ENCODE results near the gene BAZ2B. TPM values are rescaled to one million over a fixed set of nuclear protein-coding genes. Genes with fewer than 3 reads are reported as not detected.

BAZ2B gene
- total and polyA plus RNA-seq, 2 of the 13 experiments (the other 11 are each of a cell fraction or from before 2014, with no cell fraction given): 14.0 to 15.1 TPM

DNA sequence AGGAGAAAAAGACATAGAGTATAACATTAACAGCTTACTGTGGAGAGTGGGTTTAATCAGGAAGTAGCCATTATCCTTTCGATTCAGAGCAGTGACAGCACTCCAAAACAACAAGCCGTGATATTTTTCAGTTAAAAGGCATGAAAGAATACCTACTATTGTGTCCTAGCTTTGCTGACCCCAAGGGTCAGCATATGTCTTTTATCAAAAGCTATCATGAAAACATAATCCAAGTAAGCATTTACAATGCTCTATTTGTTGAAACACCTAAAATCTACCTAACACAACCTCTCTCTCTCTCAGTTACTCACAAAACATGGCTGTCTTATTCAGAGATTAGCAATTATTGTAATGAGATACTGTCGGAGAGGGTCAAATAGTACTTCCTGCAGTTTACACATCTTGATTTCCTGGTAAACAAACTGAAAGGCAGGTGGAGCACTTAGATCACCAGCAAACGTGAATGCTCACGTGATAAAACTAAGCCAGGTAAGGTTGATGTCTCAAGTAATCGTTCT lies 100.0 kb downstream of the BAZ2B start (continued):
- TF ChIP-seq IKZF5 (CRISPR knock-in tag; IDR thresholded peaks at IDR 0.05): no peak
- TF ChIP-seq ZNF121 (CRISPR knock-in tag; IDR thresholded peaks at IDR 0.05): no peak
- peak; percentile 64; the same call in 1 of the 2 replicates for TF ChIP-seq ELF4 (CRISPR knock-in tag; IDR thresholded peaks at IDR 0.05; ENCODE audit: borderline replicate concordance)
- TF ChIP-seq ZBTB20 (CRISPR knock-in tag; IDR thresholded peaks at IDR 0.05; ENCODE audit: borderline replicate concordance, low read depth): no peak
- no peak for TF ChIP-seq ZNF564 (CRISPR knock-in tag; IDR thresholded peaks at IDR 0.05)
- no peak for TF ChIP-seq NR2F6 (IDR thresholded peaks at IDR 0.05)
- no peak for TF ChIP-seq NR2F6 (CRISPR knock-in tag; IDR thresholded peaks at IDR 0.05)
- TF ChIP-seq, protein P1, sequence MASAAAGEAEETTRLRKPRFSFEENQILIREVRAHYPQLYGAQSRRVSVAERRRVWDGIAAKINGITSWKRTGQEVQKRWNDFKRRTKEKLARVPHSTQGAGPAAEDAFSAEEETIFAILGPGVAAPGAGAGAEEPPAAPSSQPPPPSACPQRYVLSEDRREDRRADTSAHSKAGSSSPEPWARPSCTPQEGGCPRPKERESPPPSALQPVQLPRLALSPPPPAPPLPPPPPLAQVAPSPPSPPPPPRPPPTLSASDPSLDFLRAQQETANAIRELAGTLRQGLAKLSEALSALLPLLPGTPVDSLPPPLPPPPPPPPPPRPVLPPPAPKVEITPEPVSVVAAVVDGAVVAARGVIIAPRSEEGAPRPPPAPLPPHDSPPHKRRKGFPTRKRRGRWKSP (CRISPR knock-in tag; IDR thresholded peaks at IDR 0.05): no peak
- TF ChIP-seq YY1 (IDR thresholded peaks at IDR 0.05; ENCODE audit: insufficient read depth, insufficient replicate concordance, low read depth, low read length): peak; percentile 59
- no peak for TF ChIP-seq ZNF543 (CRISPR knock-in tag; IDR thresholded peaks at IDR 0.05)
- TF ChIP-seq FOXA1 (IDR thresholded peaks at IDR 0.05): no peak
- 0 out of 2 replicates have a peak, but pooled peaks have one; percentile 22 for TF ChIP-seq FOXA1 (CRISPR knock-in tag; IDR thresholded peaks at IDR 0.05)
- no peak for TF ChIP-seq RBM39 (IDR thresholded peaks at IDR 0.05; ENCODE audit: low read depth, low read length, poor library complexity, severe bottlenecking)
- TF ChIP-seq ZMYM4 (CRISPR knock-in tag; IDR thresholded peaks at IDR 0.05): peak; percentile 33; the same call in 1 of the 2 replicates
- no peak for TF ChIP-seq SIN3B (IDR thresholded peaks at IDR 0.05; ENCODE audit: low read length)
- no peak for TF ChIP-seq AGO2 (optimal IDR thresholded peaks at IDR 0.05; ENCODE audit: low read depth, low read length)
- TF ChIP-seq NR2C2 (CRISPR knock-in tag; IDR thresholded peaks at IDR 0.05; ENCODE audit: borderline replicate concordance): peak; percentile 84
- no peak for TF ChIP-seq SNAPC5 (CRISPR knock-in tag; IDR thresholded peaks at IDR 0.05; ENCODE audit: borderline replicate concordance)
- 0 out of 2 replicates have a peak, but pooled peaks have one; percentile 8 for TF ChIP-seq STAG1 (CRISPR knock-in tag; IDR thresholded peaks at IDR 0.05)
- no peak for TF ChIP-seq PRMT3 (CRISPR knock-in tag; IDR thresholded peaks at IDR 0.05; ENCODE audit: borderline replicate concordance, low read depth)
- TF ChIP-seq, protein P2, sequence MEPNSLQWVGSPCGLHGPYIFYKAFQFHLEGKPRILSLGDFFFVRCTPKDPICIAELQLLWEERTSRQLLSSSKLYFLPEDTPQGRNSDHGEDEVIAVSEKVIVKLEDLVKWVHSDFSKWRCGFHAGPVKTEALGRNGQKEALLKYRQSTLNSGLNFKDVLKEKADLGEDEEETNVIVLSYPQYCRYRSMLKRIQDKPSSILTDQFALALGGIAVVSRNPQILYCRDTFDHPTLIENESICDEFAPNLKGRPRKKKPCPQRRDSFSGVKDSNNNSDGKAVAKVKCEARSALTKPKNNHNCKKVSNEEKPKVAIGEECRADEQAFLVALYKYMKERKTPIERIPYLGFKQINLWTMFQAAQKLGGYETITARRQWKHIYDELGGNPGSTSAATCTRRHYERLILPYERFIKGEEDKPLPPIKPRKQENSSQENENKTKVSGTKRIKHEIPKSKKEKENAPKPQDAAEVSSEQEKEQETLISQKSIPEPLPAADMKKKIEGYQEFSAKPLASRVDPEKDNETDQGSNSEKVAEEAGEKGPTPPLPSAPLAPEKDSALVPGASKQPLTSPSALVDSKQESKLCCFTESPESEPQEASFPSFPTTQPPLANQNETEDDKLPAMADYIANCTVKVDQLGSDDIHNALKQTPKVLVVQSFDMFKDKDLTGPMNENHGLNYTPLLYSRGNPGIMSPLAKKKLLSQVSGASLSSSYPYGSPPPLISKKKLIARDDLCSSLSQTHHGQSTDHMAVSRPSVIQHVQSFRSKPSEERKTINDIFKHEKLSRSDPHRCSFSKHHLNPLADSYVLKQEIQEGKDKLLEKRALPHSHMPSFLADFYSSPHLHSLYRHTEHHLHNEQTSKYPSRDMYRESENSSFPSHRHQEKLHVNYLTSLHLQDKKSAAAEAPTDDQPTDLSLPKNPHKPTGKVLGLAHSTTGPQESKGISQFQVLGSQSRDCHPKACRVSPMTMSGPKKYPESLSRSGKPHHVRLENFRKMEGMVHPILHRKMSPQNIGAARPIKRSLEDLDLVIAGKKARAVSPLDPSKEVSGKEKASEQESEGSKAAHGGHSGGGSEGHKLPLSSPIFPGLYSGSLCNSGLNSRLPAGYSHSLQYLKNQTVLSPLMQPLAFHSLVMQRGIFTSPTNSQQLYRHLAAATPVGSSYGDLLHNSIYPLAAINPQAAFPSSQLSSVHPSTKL (CRISPR knock-in tag; IDR thresholded peaks at IDR 0.05): 0 out of 2 replicates have a peak, but pooled peaks have one; percentile 19
- TF ChIP-seq, protein P3, sequence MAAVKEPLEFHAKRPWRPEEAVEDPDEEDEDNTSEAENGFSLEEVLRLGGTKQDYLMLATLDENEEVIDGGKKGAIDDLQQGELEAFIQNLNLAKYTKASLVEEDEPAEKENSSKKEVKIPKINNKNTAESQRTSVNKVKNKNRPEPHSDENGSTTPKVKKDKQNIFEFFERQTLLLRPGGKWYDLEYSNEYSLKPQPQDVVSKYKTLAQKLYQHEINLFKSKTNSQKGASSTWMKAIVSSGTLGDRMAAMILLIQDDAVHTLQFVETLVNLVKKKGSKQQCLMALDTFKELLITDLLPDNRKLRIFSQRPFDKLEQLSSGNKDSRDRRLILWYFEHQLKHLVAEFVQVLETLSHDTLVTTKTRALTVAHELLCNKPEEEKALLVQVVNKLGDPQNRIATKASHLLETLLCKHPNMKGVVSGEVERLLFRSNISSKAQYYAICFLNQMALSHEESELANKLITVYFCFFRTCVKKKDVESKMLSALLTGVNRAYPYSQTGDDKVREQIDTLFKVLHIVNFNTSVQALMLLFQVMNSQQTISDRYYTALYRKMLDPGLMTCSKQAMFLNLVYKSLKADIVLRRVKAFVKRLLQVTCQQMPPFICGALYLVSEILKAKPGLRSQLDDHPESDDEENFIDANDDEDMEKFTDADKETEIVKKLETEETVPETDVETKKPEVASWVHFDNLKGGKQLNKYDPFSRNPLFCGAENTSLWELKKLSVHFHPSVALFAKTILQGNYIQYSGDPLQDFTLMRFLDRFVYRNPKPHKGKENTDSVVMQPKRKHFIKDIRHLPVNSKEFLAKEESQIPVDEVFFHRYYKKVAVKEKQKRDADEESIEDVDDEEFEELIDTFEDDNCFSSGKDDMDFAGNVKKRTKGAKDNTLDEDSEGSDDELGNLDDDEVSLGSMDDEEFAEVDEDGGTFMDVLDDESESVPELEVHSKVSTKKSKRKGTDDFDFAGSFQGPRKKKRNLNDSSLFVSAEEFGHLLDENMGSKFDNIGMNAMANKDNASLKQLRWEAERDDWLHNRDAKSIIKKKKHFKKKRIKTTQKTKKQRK (IDR thresholded peaks at IDR 0.05; ENCODE audit: low read length): no peak
